OCI-LY3 (cell line): Measurements from ENCODE around the gene PAPSS2.

Source experiments
- H2AFZ ChIP-seq: fragments of 200-600, 300-600 bp; shearing (Covaris generic); 2 replicates; pipeline ENCODE4 v1.6.0; 2014; ENCODE audit warnings: antibody characterized with exemption, low read depth, low read length
- H3K27ac ChIP-seq: fragments of 200-600, 300-600 bp; sonication (generic); 2 replicates; pipeline ENCODE4 v1.5.1; 2014; ENCODE audit warnings: mild to moderate bottlenecking, low read length, moderate library complexity, mixed read lengths
- H3K27me3 ChIP-seq: fragments of 200-600, 300-600 bp; sonication (generic); 2 replicates; pipeline ENCODE4 v1.6.1; 2014; ENCODE audit warnings: low read depth, low read length, mixed read lengths
- H3K36me3 ChIP-seq: fragments of 200-600, 300-600 bp; sonication (generic); replicated peaks from 2 replicates; pipeline ENCODE3; 2014; ENCODE audit warnings: low read depth, low read length, mixed read lengths
- H3K4me1 ChIP-seq: fragments of 300-600, 200-600 bp; sonication (generic); 2 replicates; pipeline ENCODE4 v1.6.1; 2014; ENCODE audit warnings: low read length, mixed read lengths
- H3K4me2 ChIP-seq: fragments of 200-600, 300-600 bp; sonication (generic); 2 replicates; pipeline ENCODE4 v1.6.1; 2014; ENCODE audit warnings: low read length, mixed read lengths
- H3K4me3 ChIP-seq: fragments of 300-600, 200-600 bp; sonication (generic); 2 replicates; pipeline ENCODE4 v1.5.1; 2014; ENCODE audit warnings: antibody characterized with exemption, mild to moderate bottlenecking, low read length, moderate library complexity
- H3K79me2 ChIP-seq: fragments of 300-600, 200-600 bp; shearing (Covaris generic); 2 replicates; pipeline ENCODE4 v1.6.1; 2014; ENCODE audit warnings: mild to moderate bottlenecking, low read length, mixed read lengths
- H3K9ac ChIP-seq: fragments of 300-600, 200-600 bp; shearing (Covaris generic); 2 replicates; pipeline ENCODE4 v1.6.0; 2014; ENCODE audit warnings: mild to moderate bottlenecking, low read length, moderate library complexity
- H3K9me3 ChIP-seq: fragments of 200-600, 300-600 bp; shearing (Covaris generic); 2 replicates; pipeline ENCODE4 v1.6.1; 2014; ENCODE audit warnings: low read length, mixed read lengths; ENCODE audit not compliant: insufficient read depth
- H4K20me1 ChIP-seq: fragments of 200-600, 300-600 bp; sonication (generic); 2 replicates; pipeline ENCODE4 v1.6.1; 2016; ENCODE audit warnings: low read length, mixed read lengths; ENCODE audit not compliant: insufficient read depth
- CTCF ChIP-seq: fragments of 200-600, 300-600 bp; sonication (generic); IDR thresholded peaks from 2 replicates; pipeline ENCODE4 v1.5.1; 2014; ENCODE audit warnings: antibody characterized with exemption, low read length, low read depth
- EZH2phosphoT487 ChIP-seq: fragments of 200-600 bp; shearing (Covaris generic); IDR thresholded peaks from 2 replicates; pipeline ENCODE4 v1.6.1; 2018; ENCODE audit warnings: antibody characterized with exemption, mixed run types, low read depth

The PAPSS2 gene

DNA sequence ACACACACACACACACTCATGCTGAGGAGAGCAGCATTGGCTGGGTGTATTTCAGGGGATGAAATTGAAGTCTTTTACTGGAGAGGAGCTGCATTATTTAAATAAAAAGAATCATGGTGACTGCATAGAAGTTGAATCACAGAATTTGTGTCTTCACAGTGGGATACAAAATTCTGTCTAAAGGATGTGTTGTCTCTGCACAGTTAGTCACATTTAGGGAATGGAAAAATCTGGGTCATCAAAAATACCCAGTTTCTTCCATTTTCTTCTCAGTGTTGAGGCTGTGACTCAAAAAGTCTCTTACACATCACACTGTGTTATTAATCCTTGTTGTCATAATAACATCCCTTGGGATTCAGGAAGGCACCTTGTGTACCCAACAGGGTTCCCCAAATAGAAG is 10.9 kb downstream of the PAPSS2 start:
- Histone ChIP-seq H3K79me2 (no peaks in the 10 kb centered on the region), H3K27ac (no peak overlapping the region), H3K4me1 (0 out of 2 replicates have a peak, but pooled peaks cover 4% of the 10 kb centered on the region), H3K9ac (no peak overlapping the region), H3K4me3 (no peak overlapping the region), H3K36me3 (no peaks in the 10 kb centered on the region), H2AFZ (no peak overlapping the region), H3K4me2 (no peak overlapping the region), H3K9me3 (no peaks in the 10 kb centered on the region), H3K27me3 (no peaks in the 10 kb centered on the region), H4K20me1 (no peaks in the 10 kb centered on the region)
- TF ChIP-seq CTCF (no peak), EZH2phosphoT487 (no peak)

DNA sequence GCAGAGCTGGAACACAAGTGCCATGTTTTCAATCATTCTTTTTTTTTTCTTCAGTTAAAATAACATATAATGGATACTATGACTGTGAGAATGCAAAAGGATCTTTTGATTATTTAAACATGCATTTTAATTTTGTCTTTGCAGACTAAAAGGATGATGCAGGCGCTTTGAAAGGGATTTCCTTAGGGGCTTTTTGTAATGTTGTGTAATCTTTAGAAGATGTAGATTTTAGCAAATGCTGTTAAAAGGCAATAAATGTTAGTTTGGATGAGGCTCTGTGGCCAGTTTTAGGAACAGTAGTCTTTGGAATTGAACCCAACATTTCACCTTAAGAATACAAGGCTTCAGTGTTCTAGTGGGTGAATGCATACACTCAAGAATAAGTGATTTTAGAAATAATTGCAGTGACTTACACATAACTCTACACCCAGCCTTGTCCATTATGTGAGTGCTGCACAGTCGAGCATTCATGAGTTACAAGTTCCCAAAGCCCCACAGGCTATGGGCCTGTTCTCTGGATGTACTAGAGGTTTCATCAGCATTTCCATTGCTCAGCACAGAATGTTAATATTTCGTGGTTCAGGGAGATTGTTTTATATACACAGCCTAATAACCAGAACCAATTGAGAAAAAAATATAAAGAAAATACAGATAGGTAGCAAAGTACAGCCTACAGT is 11.6 kb downstream of the PAPSS2 start:
- H3K4me1 ChIP-seq = 0 out of 2 replicates have a peak, but pooled peaks cover 4% of the 10 kb centered on the region
- no peaks in the 10 kb centered on the region for H3K79me2 ChIP-seq
- TF ChIP-seq EZH2phosphoT487 (no peak), CTCF (no peak)
- H3K4me3 ChIP-seq = no peak overlapping the region
- H3K27ac ChIP-seq = no peak overlapping the region
- no peak overlapping the region for H3K4me2 ChIP-seq
- no peaks in the 10 kb centered on the region for H3K36me3 ChIP-seq
- no peak overlapping the region for H3K9ac ChIP-seq
- H2AFZ ChIP-seq = no peak overlapping the region
- no peaks in the 10 kb centered on the region for H4K20me1 ChIP-seq
- no peaks in the 10 kb centered on the region for H3K27me3 ChIP-seq
- H3K9me3 ChIP-seq = no peaks in the 10 kb centered on the region

GRCh38 chr10:87672551-87672950 is 12.9 kb downstream of the PAPSS2 start:
- H3K9me3 ChIP-seq = no peaks in the 10 kb centered on the region
- H4K20me1 ChIP-seq = no peaks in the 10 kb centered on the region
- H3K27me3 ChIP-seq = no peaks in the 10 kb centered on the region
- 0 out of 2 replicates have a peak, but pooled peaks cover 4% of the 10 kb centered on the region for H3K4me1 ChIP-seq
- H3K36me3 ChIP-seq = no peaks in the 10 kb centered on the region
- H2AFZ ChIP-seq = no peak overlapping the region
- no peak overlapping the region for H3K4me2 ChIP-seq
- no peak overlapping the region for H3K27ac ChIP-seq
- H3K79me2 ChIP-seq = no peaks in the 10 kb centered on the region
- H3K4me3 ChIP-seq = no peak overlapping the region
- H3K9ac ChIP-seq = no peak overlapping the region
- TF ChIP-seq CTCF (no peak), EZH2phosphoT487 (no peak)

DNA sequence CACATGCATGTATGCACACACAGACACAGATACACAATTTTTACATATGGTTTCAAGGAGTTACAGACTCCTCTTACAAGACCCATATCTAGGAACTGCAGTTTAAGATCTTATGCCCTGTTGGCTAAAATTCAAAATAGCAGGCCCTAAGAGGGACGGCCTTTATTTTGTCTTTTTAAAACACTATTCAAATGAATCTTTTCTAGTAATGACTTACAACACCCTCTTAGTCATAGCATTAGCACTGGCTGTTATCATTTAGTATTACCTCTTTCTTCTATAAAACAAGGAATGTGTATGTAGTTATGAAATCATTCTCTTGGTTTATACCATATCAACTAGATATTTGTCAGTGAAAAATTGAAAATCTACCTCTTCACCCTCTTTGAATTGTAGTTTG is 15.3 kb downstream of the PAPSS2 start:
- Histone ChIP-seq H4K20me1 (no peaks in the 10 kb centered on the region), H3K27me3 (no peaks in the 10 kb centered on the region), H2AFZ (no peak overlapping the region), H3K4me2 (no peak overlapping the region), H3K4me3 (no peak overlapping the region), H3K27ac (no peak overlapping the region), H3K9me3 (no peaks in the 10 kb centered on the region), H3K9ac (no peak overlapping the region), H3K36me3 (no peaks in the 10 kb centered on the region), H3K4me1 (0 out of 2 replicates have a peak, but pooled peaks cover 4% of the 10 kb centered on the region), H3K79me2 (no peaks in the 10 kb centered on the region)
- TF ChIP-seq EZH2phosphoT487 (no peak), CTCF (no peak)
